ENCODE results near the gene XIAP.
A peak's percentile ranks its signal among the peaks of the same experiment; 100 is the strongest.

XIAP gene

GRCh38 chrX:123961268-123962005, 101.6 kb downstream of the XIAP start, which contains the start of gene STAG2:
Gene STAG2, plus strand, starts transcription at chrX:123961706. Its CDS starts 60,922 bp downstream, at chrX:124022628.
- no peak for FAIRE-seq

GRCh38 chrX:123962006-123962467, 102.2 kb downstream of the XIAP start:
- no peak for FAIRE-seq

GRCh38 chrX:123962794-123963373, 103.0 kb downstream of the XIAP start:
- peak; percentile 95 for FAIRE-seq

Measured in islet of Langerhans (tissue), 1 donor.